B cell (primary cell): ENCODE data around the gene SPATA17. TPM values are rescaled to one million over a fixed set of nuclear protein-coding genes. Genes with fewer than 3 reads are reported as not detected.

Experiments
- ATAC-seq: fragments of 200-7000 bp; cut with Tn5 transposase; one replicate; pipeline ENCODE4 v1.10.0; 2021; ENCODE audit warnings: low read depth, mild to moderate bottlenecking, moderate number of reproducible peaks, moderate library complexity
- CTCF ChIA-PET: fragments of 350-600 bp; sonication (Branson Sonifier 250); formaldehyde crosslinking; loops from one replicate; lab custom pipeline; 2021; ENCODE audit warnings: antibody characterized with exemption, inconsistent platforms; lab: Charles Lee
- POLR2A ChIA-PET: fragments of 350-600 bp; sonication (Branson Sonifier 250); formaldehyde crosslinking; loops from one replicate; lab custom pipeline; 2021; ENCODE audit warnings: antibody characterized with exemption; lab: Charles Lee
- DNase-seq: peaks from one replicate; pipeline ENCODE4 v3.0.0; 2013
- H2AFZ ChIP-seq: 2 replicates; pipeline ENCODE4 v1.6.1; 2012; ENCODE audit warnings: mild to moderate bottlenecking, low read depth, low read length; ENCODE audit not compliant: insufficient read depth, poor library complexity, severe bottlenecking
- H3K27ac ChIP-seq, 2 donors: 1 replicate in 1 of 2; 2 replicates in 1 of 2; pipeline ENCODE4 v1.5.1; 2012 to 2013; ENCODE audit warnings: low read length in 2 of 2, mild to moderate bottlenecking in 2 of 2, moderate library complexity in 1 of 2
- H3K27me3 ChIP-seq, 4 experiments: fragments of 200-600 bp in 1 of 4; sonication (generic) in 1 of 4; replicated peaks in 1 of 4; 1 replicate in 2 of 4; 2 replicates in 2 of 4; pipeline versions ENCODE4 v1.6.1 to v1.7.0; 2013 to 2016; ENCODE audit warnings: low read length in 3 of 4, mild to moderate bottlenecking in 2 of 4, mixed read lengths in 1 of 4, moderate library complexity in 1 of 4; ENCODE audit not compliant: insufficient read depth in 4 of 4, control insufficient read depth in 3 of 4; ENCODE audit errors: control extremely low read depth in 1 of 4
- H3K36me3 ChIP-seq, 2 experiments: replicated peaks in 1 of 2; 1 replicate in 1 of 2; 2 replicates in 1 of 2; pipeline versions ENCODE4 v1.6.1 to v1.7.1; 2013; ENCODE audit warnings: low read length in 1 of 2; ENCODE audit not compliant: insufficient read depth in 2 of 2, control insufficient read depth in 1 of 2; ENCODE audit errors: control extremely low read depth in 1 of 2, extremely low read depth in 1 of 2
- H3K4me1 ChIP-seq, 2 donors: fragments of 200-600 bp in 1 of 2; sonication (generic) in 1 of 2; 1 replicate in 1 of 2; 2 replicates in 1 of 2; pipeline versions ENCODE4 v1.5.1 to v1.6.1; 2013 to 2017; ENCODE audit warnings: low read length in 2 of 2; ENCODE audit not compliant: control insufficient read depth in 2 of 2, insufficient read depth in 2 of 2
- H3K4me2 ChIP-seq: replicated peaks from 2 replicates; pipeline ENCODE3; 2012; ENCODE audit warnings: mild to moderate bottlenecking, low read depth, low read length; ENCODE audit not compliant: poor library complexity, severe bottlenecking
- H3K4me3 ChIP-seq, 5 experiments: fragments of 200-600 bp in 1 of 5; sonication (generic) in 1 of 5; 1 replicate in 3 of 5; 2 replicates in 2 of 5; pipeline versions ENCODE4 v1.5.1 to v1.7.0; 2011 to 2016; ENCODE audit warnings: low read length in 4 of 5, mild to moderate bottlenecking in 4 of 5, low read depth in 2 of 5, control low read depth in 1 of 5, moderate library complexity in 1 of 5; ENCODE audit not compliant: insufficient read depth in 1 of 5; ENCODE audit errors: control extremely low read depth in 1 of 5, extremely low read depth in 1 of 5
- H3K79me2 ChIP-seq: fragments of 200-600 bp; sonication (generic); one replicate; pipeline ENCODE4 v1.6.0; 2016; ENCODE audit warnings: low read length; ENCODE audit not compliant: control insufficient read depth, insufficient read depth
- H3K9ac ChIP-seq: fragments of 200-600 bp; sonication (generic); 2 replicates; pipeline ENCODE4 v1.6.1; 2017; ENCODE audit warnings: mild to moderate bottlenecking, low read length, moderate library complexity
- H3K9me3 ChIP-seq, 3 donors: one replicate each; pipeline versions ENCODE4 v1.6.1 to v1.7.1; 2013; ENCODE audit warnings: low read length in 2 of 3; ENCODE audit not compliant: control insufficient read depth in 2 of 3, insufficient read depth in 1 of 3; ENCODE audit errors: control extremely low read depth in 1 of 3
- H4K20me1 ChIP-seq: 2 replicates; pipeline ENCODE4 v1.6.0; 2012; ENCODE audit warnings: mild to moderate bottlenecking, low read length; ENCODE audit not compliant: insufficient read depth, control insufficient read depth, poor library complexity, severe bottlenecking
- H3K27ac Mint-ChIP-seq: one replicate; pipeline ENCODE4 v1.8.0; 2021; ENCODE audit warnings: mixed read lengths
- H3K27me3 Mint-ChIP-seq: one replicate; pipeline ENCODE4 v1.8.0; 2021; ENCODE audit warnings: mixed read lengths
- H3K4me1 Mint-ChIP-seq: one replicate; pipeline ENCODE4 v1.8.0; 2021; ENCODE audit warnings: mixed read lengths
- H3K4me3 Mint-ChIP-seq: one replicate; pipeline ENCODE4 v1.8.0; 2021; ENCODE audit warnings: mixed read lengths
- H3K9me3 Mint-ChIP-seq: one replicate; pipeline ENCODE4 v1.8.0; 2022; ENCODE audit warnings: mixed read lengths; ENCODE audit not compliant: insufficient read depth
- CTCF ChIP-seq: fragments of 200-600 bp; IDR thresholded peaks from one replicate; pipeline ENCODE4 v1.8.0; 2022; ENCODE audit warnings: antibody characterized with exemption, mild to moderate bottlenecking
- EZH2 ChIP-seq: IDR thresholded peaks from 2 replicates; pipeline ENCODE4 v1.6.1; 2012; ENCODE audit warnings: borderline replicate concordance, low read depth, mild to moderate bottlenecking, moderate library complexity, low read length; ENCODE audit not compliant: insufficient read depth, poor library complexity, severe bottlenecking
- WGBS: methylation state at CpG from one replicate; pipeline ENCODE4 v1.1.5; 2013; ENCODE audit warnings: missing lambda C conversion rate; ENCODE audit not compliant: insufficient coverage; 5-methylcytosine and 5-hydroxymethylcytosine counted together
- intact Hi-C: fragments of 100-400 bp; cut with micrococcal nuclease; formaldehyde crosslinking; loops from one replicate; pipeline ENCODE4 v1.10.0; 2022
- polyA plus RNA-seq: library from polyadenylated mRNA; depleted of rRNA; stranded (reverse); fragments of >200 nt; gene quantifications from 2 replicates; pipeline ENCODE4 v1.2.3, GENCODE V29; 2012
- total RNA-seq, 2 donors: library from RNA; stranded (reverse); fragments of 120-200 nt in 1 of 2; gene quantifications; 1 replicate in 1 of 2; 2 replicates in 1 of 2; pipeline versions ENCODE4 v1.2.3 to v1.2.4, GENCODE V29; 2013 to 2022

Gene SPATA17
- total and polyA plus RNA-seq, 2 donors (not counting 1 experiment from before 2014, with no cell fraction given) = not detected

GRCh38 chr1:217899614-217900013 lies 268.5 kb downstream of the SPATA17 start:
- intact Hi-C loops = no loop called here
- no CpG with 5 or more reads among the region's 1 CpG for WGBS
- no peak overlapping the region for H3K4me3 ChIP-seq
- CTCF ChIA-PET = no interaction called here
- peaks cover 0 to 3% (median 0%) of the 10 kb centered on the region in 3 donors for H3K9me3 ChIP-seq
- no peak for DNase-seq
- no peak for TF ChIP-seq EZH2
- TF ChIP-seq CTCF = no peak
- Mint-ChIP-seq H3K4me1 (no peaks in the 10 kb centered on the region), H3K9me3 (no peaks in the 10 kb centered on the region), H3K27ac (no peak overlapping the region), H3K4me3 (no peak overlapping the region), H3K27me3 (no peaks in the 10 kb centered on the region)
- H2AFZ ChIP-seq = no peak overlapping the region
- no peaks in the 10 kb centered on the region for H3K27me3 ChIP-seq
- H3K27ac ChIP-seq = no peak overlapping the region
- H3K36me3 ChIP-seq = no peaks in the 10 kb centered on the region
- no peak overlapping the region for H3K4me2 ChIP-seq
- no peaks in the 10 kb centered on the region for H3K79me2 ChIP-seq
- H4K20me1 ChIP-seq = no peaks in the 10 kb centered on the region
- POLR2A ChIA-PET = no interaction called here
- no peak for ATAC-seq
- no peak overlapping the region for H3K9ac ChIP-seq
- no peaks in the 10 kb centered on the region for H3K4me1 ChIP-seq

GRCh38 chr1:217907504-217907903 lies 276.4 kb downstream of the SPATA17 start:
- no peak for ATAC-seq
- Histone ChIP-seq H3K27ac (no peak overlapping the region), H3K9ac (no peak overlapping the region), H4K20me1 (no peaks in the 10 kb centered on the region), H3K4me1 (no peaks in the 10 kb centered on the region), H3K36me3 (no peaks in the 10 kb centered on the region), H3K27me3 (no peaks in the 10 kb centered on the region), H2AFZ (no peak overlapping the region), H3K79me2 (no peaks in the 10 kb centered on the region), H3K4me2 (no peak overlapping the region), H3K9me3 (peaks cover 0 to 2% (median 0%) of the 10 kb centered on the region in 3 donors), H3K4me3 (no peak overlapping the region)
- WGBS = 100% methylated on average over 1 of the region's 2 CpGs
- H3K27me3 Mint-ChIP-seq = no peaks in the 10 kb centered on the region
- no peak overlapping the region for H3K4me3 Mint-ChIP-seq
- TF ChIP-seq EZH2 (no peak), CTCF (no peak)
- ChIA-PET CTCF (no interaction called here), POLR2A (no interaction called here)
- no peak for DNase-seq
- intact Hi-C loops = no loop called here
- H3K4me1 Mint-ChIP-seq = no peaks in the 10 kb centered on the region
- no peaks in the 10 kb centered on the region for H3K9me3 Mint-ChIP-seq
- no peak overlapping the region for H3K27ac Mint-ChIP-seq
